MCF 10A (cell line): ENCODE data around the gene PLOD2. TPM values are rescaled to one million over a fixed set of nuclear protein-coding genes. Genes with fewer than 3 reads are reported as not detected.

Experiments
- BruUV-seq: library from RNA; stranded (reverse); fragments of 400-500 nt; replicated peaks from 2 replicates; lab custom pipeline; 2021; lab: Mats Ljungman, UMichigan
- CTCF ChIA-PET: fragments of 300-600 bp; sonication (Branson Sonifier 250); formaldehyde crosslinking; extraction: SDS; loops from one replicate; lab custom pipeline; 2021; ENCODE audit warnings: antibody characterized with exemption, inconsistent platforms; lab: Yijun Ruan, JAX
- POLR2A ChIA-PET: fragments of 300-600, 350-650 bp; sonication (Branson Sonifier 250); formaldehyde crosslinking; extraction: SDS; loops from one replicate; lab custom pipeline; 2020; ENCODE audit warnings: antibody characterized with exemption, inconsistent platforms; lab: Yijun Ruan, JAX
- DNase-seq: peaks from one replicate; pipeline ENCODE4 v3.0.0-alpha.2; 2018; ENCODE audit not compliant: unreplicated experiment
- H3K27ac Mint-ChIP-seq: one replicate; pipeline ENCODE4 v1.8.0; 2022; ENCODE audit warnings: mild to moderate bottlenecking, low read depth, mixed read lengths; ENCODE audit not compliant: unreplicated experiment
- H3K27me3 Mint-ChIP-seq: one replicate; pipeline ENCODE4 v1.8.0; 2022; ENCODE audit warnings: mixed read lengths; ENCODE audit not compliant: insufficient read depth, unreplicated experiment
- H3K36me3 Mint-ChIP-seq: one replicate; pipeline ENCODE4 v1.8.0; 2022; ENCODE audit warnings: mild to moderate bottlenecking, moderate library complexity, mixed read lengths; ENCODE audit not compliant: insufficient read depth, unreplicated experiment
- H3K4me1 Mint-ChIP-seq: one replicate; pipeline ENCODE4 v1.8.0; 2022; ENCODE audit warnings: mixed read lengths; ENCODE audit not compliant: insufficient read depth, unreplicated experiment
- H3K4me3 Mint-ChIP-seq: one replicate; pipeline ENCODE4 v1.8.0; 2022; ENCODE audit warnings: mild to moderate bottlenecking, moderate library complexity, mixed read lengths; ENCODE audit not compliant: unreplicated experiment
- H3K9me3 Mint-ChIP-seq: one replicate; pipeline ENCODE4 v1.8.0; 2022; ENCODE audit warnings: mixed read lengths; ENCODE audit not compliant: unreplicated experiment
- CTCF ChIP-seq: fragments of 200-600 bp; IDR thresholded peaks from one replicate; pipeline ENCODE4 v1.8.0; 2022; ENCODE audit warnings: antibody characterized with exemption, mild to moderate bottlenecking; ENCODE audit not compliant: unreplicated experiment
- intact Hi-C: fragments of 100-400 bp; cut with micrococcal nuclease; formaldehyde crosslinking; loops from 2 replicates; pipeline ENCODE4 v1.14.1; 2022
- total RNA-seq: library from RNA; stranded (reverse); gene quantifications from 2 replicates; pipeline ENCODE4 v1.2.3, GENCODE V29; 2022

Gene PLOD2
- total RNA-seq, 1 experiment from 2014 or later, result 149 TPM

- Mint-ChIP-seq H3K36me3 (no peaks in the 10 kb centered on the region), H3K4me3 (no peak overlapping the region), H3K27ac (no peak overlapping the region), H3K9me3 (peaks cover 21% of the 10 kb centered on the region), H3K4me1 (no peaks in the 10 kb centered on the region), H3K27me3 (no peaks in the 10 kb centered on the region)
- BruUV-seq, result no TSS peak
- no peak for TF ChIP-seq CTCF
- intact Hi-C loops, result no loop called here
- POLR2A ChIA-PET, result interaction anchor here (0.6 kb wide), 1 partner anchor 80 kb away, joined by 3 read pairs; no protein-coding TSS in a partner anchor
- no peak for DNase-seq
- CTCF ChIA-PET, result no interaction called here
These were observed 125.6 kb downstream of the PLOD2 start for GRCh38 chr3:146035366-146035765.

GRCh38 chr3:146033950-146034349 is 127.0 kb downstream of the PLOD2 start:
- no peak for DNase-seq
- H3K27ac Mint-ChIP-seq, result no peak overlapping the region
- H3K4me3 Mint-ChIP-seq, result no peak overlapping the region
- H3K4me1 Mint-ChIP-seq, result no peaks in the 10 kb centered on the region
- H3K9me3 Mint-ChIP-seq, result peaks cover 31% of the 10 kb centered on the region
- TF ChIP-seq CTCF, result no peak
- CTCF ChIA-PET, result no interaction called here
- POLR2A ChIA-PET, result interaction anchor here (0.7 kb wide), 1 partner anchor 84 kb away, joined by 3 read pairs; no protein-coding TSS in a partner anchor
- intact Hi-C loops, result no loop called here
- no peaks in the 10 kb centered on the region for H3K27me3 Mint-ChIP-seq
- no peaks in the 10 kb centered on the region for H3K36me3 Mint-ChIP-seq
- BruUV-seq, result no TSS peak

- H3K9me3 Mint-ChIP-seq, result peaks cover 21% of the 10 kb centered on the region
- H3K36me3 Mint-ChIP-seq, result peaks cover 13% of the 10 kb centered on the region
- H3K4me1 Mint-ChIP-seq, result no peaks in the 10 kb centered on the region
- intact Hi-C loops, result no loop called here
- H3K27ac Mint-ChIP-seq, result no peak overlapping the region
- CTCF ChIA-PET, result interaction anchor here (0.5 to 1.5 kb wide), 6 partner anchors 161 to 1696 kb away, joined by 3 to 6 read pairs (median 4); no protein-coding TSS in a partner anchor
- no peak for TF ChIP-seq CTCF
- no TSS peak for BruUV-seq
- no peak for DNase-seq
- POLR2A ChIA-PET, result interaction anchor here (0.8 kb wide), 1 partner anchor 68 kb away, joined by 3 read pairs; no protein-coding TSS in a partner anchor
- no peak overlapping the region for H3K4me3 Mint-ChIP-seq
- H3K27me3 Mint-ChIP-seq, result no peaks in the 10 kb centered on the region
These were observed 134.4 kb downstream of the PLOD2 start for GRCh38 chr3:146026547-146026946.

DNA sequence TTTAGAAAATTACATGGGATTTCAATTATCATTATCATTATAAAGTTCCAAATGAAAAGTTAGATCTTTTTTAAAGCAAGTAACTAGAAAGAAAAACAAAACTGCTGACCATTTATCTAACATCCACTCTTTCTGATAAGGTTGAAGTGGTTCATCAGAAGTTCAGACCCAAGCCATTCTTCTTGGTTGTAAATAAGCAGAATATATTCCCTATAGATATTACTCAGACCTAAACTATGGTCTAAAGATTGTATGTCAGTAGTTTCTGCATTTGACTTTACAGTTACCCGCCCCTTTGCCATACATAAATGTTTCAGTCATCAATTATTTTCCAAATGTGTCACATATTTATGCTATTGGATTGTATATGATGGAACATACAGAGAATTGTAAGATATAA is 136.7 kb downstream of the PLOD2 start:
- Mint-ChIP-seq H3K36me3 (peaks cover 14% of the 10 kb centered on the region), H3K4me1 (no peaks in the 10 kb centered on the region), H3K4me3 (no peak overlapping the region), H3K27ac (no peak overlapping the region), H3K27me3 (no peaks in the 10 kb centered on the region), H3K9me3 (peaks cover 3% of the 10 kb centered on the region)
- TF ChIP-seq CTCF, result no peak
- CTCF ChIA-PET, result no interaction called here
- no peak for DNase-seq
- no TSS peak for BruUV-seq
- POLR2A ChIA-PET, result no interaction called here
- intact Hi-C loops, result no loop called here
